Effector memory CD4-positive, alpha-beta T cell (primary cell): ENCODE measurements around the gene TMEM164.

Source experiments
- DNase-seq, 3 donors: peaks; one replicate each; pipeline ENCODE4 v3.0.0-alpha.2; 2020
- H3K27ac ChIP-seq: 2 replicates; pipeline ENCODE4 v1.7.0; 2013; ENCODE audit warnings: mild to moderate bottlenecking, low read length, moderate library complexity; ENCODE audit not compliant: insufficient read depth, poor library complexity, severe bottlenecking
- H3K27me3 ChIP-seq: replicated peaks from 2 replicates; pipeline ENCODE4 v1.7.0; 2013; ENCODE audit warnings: mild to moderate bottlenecking, low read length; ENCODE audit not compliant: insufficient read depth, control insufficient read depth, poor library complexity, severe bottlenecking
- H3K36me3 ChIP-seq: 2 replicates; pipeline ENCODE4 v1.7.0; 2013; ENCODE audit warnings: mild to moderate bottlenecking, low read length, moderate library complexity; ENCODE audit not compliant: control insufficient read depth, insufficient read depth
- H3K4me1 ChIP-seq: 2 replicates; pipeline ENCODE4 v1.7.0; 2013; ENCODE audit warnings: low read length, mild to moderate bottlenecking; ENCODE audit not compliant: control insufficient read depth, insufficient read depth, poor library complexity, severe bottlenecking
- H3K4me3 ChIP-seq: 2 replicates; pipeline ENCODE4 v1.7.0; 2013; ENCODE audit warnings: low read length, low read depth, mild to moderate bottlenecking; ENCODE audit not compliant: insufficient read depth, poor library complexity, severe bottlenecking
- H3K9me3 ChIP-seq: 2 replicates; pipeline ENCODE4 v1.7.0; 2013; ENCODE audit warnings: mild to moderate bottlenecking, low read length, moderate library complexity; ENCODE audit not compliant: control insufficient read depth

The TMEM164 gene

GRCh38 chrX:110213183-110213582, 210.3 kb downstream of the TMEM164 start:
- Histone ChIP-seq H3K27ac (no peak overlapping the region), H3K36me3 (no peaks in the 10 kb centered on the region), H3K4me1 (peaks cover 3% of the 10 kb centered on the region), H3K4me3 (no peak overlapping the region), H3K27me3 (no peaks in the 10 kb centered on the region), H3K9me3 (no peaks in the 10 kb centered on the region)
- DNase-seq: no peak

- H3K4me3 ChIP-seq: no peak overlapping the region
- H3K36me3 ChIP-seq: no peaks in the 10 kb centered on the region
- no peaks in the 10 kb centered on the region for H3K9me3 ChIP-seq
- no peak overlapping the region for H3K27ac ChIP-seq
- H3K4me1 ChIP-seq: peaks cover 3% of the 10 kb centered on the region
- DNase-seq: no peak
- no peaks in the 10 kb centered on the region for H3K27me3 ChIP-seq
Measured at GRCh38 chrX:110214684-110215083, 211.8 kb downstream of the TMEM164 start.

GRCh38 chrX:110215411-110215810, 212.5 kb downstream of the TMEM164 start:
- Histone ChIP-seq H3K36me3 (no peaks in the 10 kb centered on the region), H3K27ac (no peak overlapping the region), H3K4me3 (no peak overlapping the region), H3K27me3 (no peaks in the 10 kb centered on the region), H3K4me1 (peaks cover 3% of the 10 kb centered on the region), H3K9me3 (no peaks in the 10 kb centered on the region)
- no peak for DNase-seq

- H3K9me3 ChIP-seq: no peaks in the 10 kb centered on the region
- no peaks in the 10 kb centered on the region for H3K36me3 ChIP-seq
- H3K4me3 ChIP-seq: no peak overlapping the region
- H3K27me3 ChIP-seq: no peaks in the 10 kb centered on the region
- no peak overlapping the region for H3K27ac ChIP-seq
- H3K4me1 ChIP-seq: peaks cover 3% of the 10 kb centered on the region
- DNase-seq: no peak
Measured at GRCh38 chrX:110216027-110216426, 213.1 kb downstream of the TMEM164 start.

GRCh38 chrX:110218591-110218990, 215.7 kb downstream of the TMEM164 start:
- no peak overlapping the region for H3K27ac ChIP-seq
- peaks cover 3% of the 10 kb centered on the region for H3K4me1 ChIP-seq
- H3K4me3 ChIP-seq: no peak overlapping the region
- no peak for DNase-seq
- H3K9me3 ChIP-seq: no peaks in the 10 kb centered on the region
- no peaks in the 10 kb centered on the region for H3K27me3 ChIP-seq
- no peaks in the 10 kb centered on the region for H3K36me3 ChIP-seq

- Histone ChIP-seq H3K4me1 (peaks cover 3% of the 10 kb centered on the region), H3K9me3 (no peaks in the 10 kb centered on the region), H3K27me3 (no peaks in the 10 kb centered on the region), H3K27ac (no peak overlapping the region), H3K36me3 (no peaks in the 10 kb centered on the region), H3K4me3 (no peak overlapping the region)
- DNase-seq: no peak
Measured at GRCh38 chrX:110219920-110220319, 217.0 kb downstream of the TMEM164 start.

- H3K27me3 ChIP-seq: no peaks in the 10 kb centered on the region
- no peaks in the 10 kb centered on the region for H3K4me1 ChIP-seq
- no peaks in the 10 kb centered on the region for H3K9me3 ChIP-seq
- no peak overlapping the region for H3K27ac ChIP-seq
- H3K4me3 ChIP-seq: no peak overlapping the region
- no peaks in the 10 kb centered on the region for H3K36me3 ChIP-seq
- DNase-seq: no peak
Measured at GRCh38 chrX:110222497-110223257, 219.8 kb downstream of the TMEM164 start.

GRCh38 chrX:110224926-110225617, 222.2 kb downstream of the TMEM164 start:
- Histone ChIP-seq H3K4me3 (no peak overlapping the region), H3K27me3 (no peaks in the 10 kb centered on the region), H3K27ac (no peak overlapping the region), H3K9me3 (no peaks in the 10 kb centered on the region), H3K36me3 (no peaks in the 10 kb centered on the region), H3K4me1 (no peaks in the 10 kb centered on the region)
- no peak for DNase-seq

- no peak for DNase-seq
- no peaks in the 10 kb centered on the region for H3K36me3 ChIP-seq
- no peak overlapping the region for H3K4me3 ChIP-seq
- H3K27ac ChIP-seq: no peak overlapping the region
- H3K9me3 ChIP-seq: no peaks in the 10 kb centered on the region
- H3K27me3 ChIP-seq: no peaks in the 10 kb centered on the region
- no peaks in the 10 kb centered on the region for H3K4me1 ChIP-seq
Measured at GRCh38 chrX:110226931-110227330, 224.0 kb downstream of the TMEM164 start.
